ENCODE data around the gene PEX1. TPM values are rescaled to one million over a fixed set of nuclear protein-coding genes. Genes with fewer than 3 reads are reported as not detected.

The PEX1 gene
- polyA plus RNA-seq, 2 of the 4 experiments (the other 2 are of a cell fraction) = 8.8 to 23.2 TPM

DNA sequence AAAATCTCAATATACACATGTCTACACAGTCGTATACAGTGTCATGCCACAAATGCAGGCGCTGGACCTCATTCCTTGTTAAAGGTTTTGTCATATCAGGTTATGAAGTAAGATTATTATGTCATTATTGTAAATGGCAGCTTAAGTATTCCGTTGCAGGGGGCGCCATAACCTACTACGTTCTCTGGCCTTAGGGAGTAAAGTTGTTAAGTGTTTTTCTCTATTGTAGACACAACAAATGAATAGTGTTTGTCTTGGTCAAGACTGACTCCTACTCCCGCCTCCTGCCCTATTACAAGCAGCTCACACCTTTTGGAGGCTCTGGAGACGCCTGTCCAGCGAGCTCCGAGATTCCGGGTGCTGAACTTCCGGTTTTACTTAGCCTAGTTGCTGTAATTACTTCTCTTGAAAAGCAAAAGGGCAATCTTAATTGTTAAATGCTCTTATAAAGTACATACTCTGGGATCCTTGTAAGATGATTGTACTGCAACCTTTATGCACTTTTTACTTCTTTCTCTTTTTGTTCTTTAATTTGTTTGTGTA is 80.0 kb downstream of the PEX1 start:
- peak overlapping the region; percentile 98 to 100 for H3K27ac ChIP-seq

DNA sequence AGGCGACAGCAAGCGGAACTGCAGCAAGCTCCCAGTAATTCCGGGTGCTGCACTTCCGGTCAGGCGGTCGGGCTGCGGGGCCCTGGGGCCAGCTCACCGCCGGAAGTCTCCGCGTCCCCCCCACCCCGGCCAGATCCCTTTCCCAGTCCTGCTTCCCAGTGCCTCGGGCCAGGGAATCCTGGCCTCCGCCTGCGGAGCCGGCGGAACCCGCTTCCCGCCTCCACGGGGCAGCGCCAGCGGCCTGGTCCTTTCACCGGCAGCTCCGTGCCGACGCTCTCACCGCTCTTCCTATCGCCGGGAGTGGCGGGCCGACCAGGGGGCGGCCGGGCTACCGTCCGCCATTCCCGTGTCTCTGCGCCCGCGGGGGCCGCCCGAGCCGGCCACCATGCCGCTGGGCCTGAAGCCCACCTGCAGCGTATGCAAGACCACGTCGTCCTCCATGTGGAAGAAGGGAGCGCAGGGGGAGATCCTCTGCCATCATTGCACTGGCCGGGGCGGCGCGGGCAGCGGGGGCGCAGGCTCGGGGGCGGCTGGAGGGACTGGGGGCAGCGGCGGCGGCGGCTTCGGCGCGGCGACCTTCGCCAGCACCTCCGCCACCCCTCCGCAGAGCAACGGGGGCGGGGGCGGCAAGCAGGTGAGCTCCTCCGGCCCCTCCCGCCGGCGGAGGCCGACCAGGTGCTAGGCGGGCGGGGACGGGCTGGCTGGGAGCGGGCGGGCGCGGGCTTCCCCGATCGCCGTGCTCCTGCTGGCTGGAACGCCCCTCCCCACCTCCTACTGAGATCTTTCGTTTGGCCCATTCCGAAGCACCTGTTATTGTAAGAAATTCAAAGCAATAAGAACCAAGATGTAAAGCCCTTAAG is 80.7 kb downstream of the PEX1 start, which contains the start of gene GATAD1:
TSS of gene GATAD1 (plus strand) at position 138 of the 860 bp plus-strand sequence. CDS start at position 386, 248 bp downstream.
- FAIRE-seq (no peak), DNase-seq (ENCODE audit: low read depth in 1 of 2, low spot score in 1 of 2) (peak; percentile 92 to 94), ATAC-seq (peak; percentile 97 to 98)
- Histone ChIP-seq H3K4me3 (peak within 1 kb of the TSS; percentile 89), H3K4me1 (peaks cover 15% of the 10 kb centered on the region), H3K4me2 (peak within 1 kb of the TSS; percentile 93), H3K27ac (peak within 1 kb of the TSS; percentile 98 to 100), H3K9me3 (no peaks in the 10 kb centered on the region)
- WGBS (ENCODE audit: missing lambda C conversion rate) = 3% methylated on average over 37 of the region's 87 CpGs
- POLR2A ChIA-PET = interaction anchor here (0.6 to 2.4 kb wide), 11 partner anchors 11 to 618 kb away, joined by 3 to 25 read pairs (median 4); partner anchors contain the start of genes AKAP9, ANKIB1, CYP51A1 and KRIT1
- TF ChIP-seq MAZ (IDR thresholded peaks at IDR 0.05; ENCODE audit: borderline replicate concordance, low read depth, low read length) = no peak; the same call in 1 of the 2 replicates
- TF ChIP-seq PHF8 (IDR thresholded peaks at IDR 0.05; ENCODE audit: borderline replicate concordance, low read depth) = peak; percentile 91
- TF ChIP-seq, protein P1, sequence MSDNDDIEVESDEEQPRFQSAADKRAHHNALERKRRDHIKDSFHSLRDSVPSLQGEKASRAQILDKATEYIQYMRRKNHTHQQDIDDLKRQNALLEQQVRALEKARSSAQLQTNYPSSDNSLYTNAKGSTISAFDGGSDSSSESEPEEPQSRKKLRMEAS (IDR thresholded peaks at IDR 0.05) = peak; percentile 54
- TF ChIP-seq, protein P2, sequence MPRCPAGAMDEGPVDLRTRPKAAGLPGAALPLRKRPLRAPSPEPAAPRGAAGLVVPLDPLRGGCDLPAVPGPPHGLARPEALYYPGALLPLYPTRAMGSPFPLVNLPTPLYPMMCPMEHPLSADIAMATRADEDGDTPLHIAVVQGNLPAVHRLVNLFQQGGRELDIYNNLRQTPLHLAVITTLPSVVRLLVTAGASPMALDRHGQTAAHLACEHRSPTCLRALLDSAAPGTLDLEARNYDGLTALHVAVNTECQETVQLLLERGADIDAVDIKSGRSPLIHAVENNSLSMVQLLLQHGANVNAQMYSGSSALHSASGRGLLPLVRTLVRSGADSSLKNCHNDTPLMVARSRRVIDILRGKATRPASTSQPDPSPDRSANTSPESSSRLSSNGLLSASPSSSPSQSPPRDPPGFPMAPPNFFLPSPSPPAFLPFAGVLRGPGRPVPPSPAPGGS (IDR thresholded peaks at IDR 0.05) = peak; percentile 88; the same call in 2 of the 3 replicates
- 0 out of 2 replicates have a peak, but pooled peaks have one; percentile 57 for TF ChIP-seq TFCP2L1 (CRISPR knock-in tag; IDR thresholded peaks at IDR 0.05)
- peak; percentile 76 for TF ChIP-seq POLR2A (IDR thresholded peaks at IDR 0.05; ENCODE audit: low read length)
- 0 out of 2 replicates have a peak, but pooled peaks have one; percentile 30 for TF ChIP-seq TP53 (CRISPR knock-in tag; IDR thresholded peaks at IDR 0.05)
- no peak for TF ChIP-seq RNF2 (IDR thresholded peaks at IDR 0.05; ENCODE audit: borderline replicate concordance, low read depth)
- TF ChIP-seq, protein P3, sequence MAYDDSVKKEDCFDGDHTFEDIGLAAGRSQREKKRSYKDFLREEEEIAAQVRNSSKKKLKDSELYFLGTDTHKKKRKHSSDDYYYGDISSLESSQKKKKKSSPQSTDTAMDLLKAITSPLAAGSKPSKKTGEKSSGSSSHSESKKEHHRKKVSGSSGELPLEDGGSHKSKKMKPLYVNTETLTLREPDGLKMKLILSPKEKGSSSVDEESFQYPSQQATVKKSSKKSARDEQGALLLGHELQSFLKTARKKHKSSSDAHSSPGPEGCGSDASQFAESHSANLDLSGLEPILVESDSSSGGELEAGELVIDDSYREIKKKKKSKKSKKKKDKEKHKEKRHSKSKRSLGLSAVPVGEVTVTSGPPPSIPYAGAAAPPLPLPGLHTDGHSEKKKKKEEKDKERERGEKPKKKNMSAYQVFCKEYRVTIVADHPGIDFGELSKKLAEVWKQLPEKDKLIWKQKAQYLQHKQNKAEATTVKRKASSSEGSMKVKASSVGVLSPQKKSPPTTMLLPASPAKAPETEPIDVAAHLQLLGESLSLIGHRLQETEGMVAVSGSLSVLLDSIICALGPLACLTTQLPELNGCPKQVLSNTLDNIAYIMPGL (CRISPR knock-in tag; IDR thresholded peaks at IDR 0.05; ENCODE audit: borderline replicate concordance) = peak; percentile 80; the same call in 1 of the 2 replicates
- TF ChIP-seq EP300 (IDR thresholded peaks at IDR 0.05) = no peak
- peak; percentile 82 to 88 for TF ChIP-seq JUN (IDR thresholded peaks at IDR 0.05)
- TF ChIP-seq, protein P4, sequence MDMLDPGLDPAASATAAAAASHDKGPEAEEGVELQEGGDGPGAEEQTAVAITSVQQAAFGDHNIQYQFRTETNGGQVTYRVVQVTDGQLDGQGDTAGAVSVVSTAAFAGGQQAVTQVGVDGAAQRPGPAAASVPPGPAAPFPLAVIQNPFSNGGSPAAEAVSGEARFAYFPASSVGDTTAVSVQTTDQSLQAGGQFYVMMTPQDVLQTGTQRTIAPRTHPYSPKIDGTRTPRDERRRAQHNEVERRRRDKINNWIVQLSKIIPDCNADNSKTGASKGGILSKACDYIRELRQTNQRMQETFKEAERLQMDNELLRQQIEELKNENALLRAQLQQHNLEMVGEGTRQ (IDR thresholded peaks at IDR 0.05) = peak; percentile 52
- CTCF ChIA-PET = interaction anchor here (0.7 to 4.7 kb wide), 39 partner anchors 10 to 1395 kb away, joined by 3 to 98 read pairs (median 4); partner anchors contain the start of genes ANKIB1, KRIT1, LRRD1 and MTERF1

More for the DNA sequence above, 80.0 kb downstream of the PEX1 start:
- ATAC-seq (peak; percentile 60 to 67), FAIRE-seq (no peak), DNase-seq (ENCODE audit: low read depth in 1 of 2, low spot score in 1 of 2) (peak; percentile 42 to 82)
- POLR2A ChIA-PET = interaction anchor here (2.2 to 2.4 kb wide), 2 partner anchors 80 to 202 kb away, joined by 14 to 25 read pairs; partner anchors contain the start of genes ANKIB1, KRIT1, PEX1 and RBM48
- Histone ChIP-seq H3K4me2 (peak overlapping the region; percentile 93), H3K9me3 (no peaks in the 10 kb centered on the region), H3K4me1 (peaks cover 15% of the 10 kb centered on the region), H3K4me3 (peak overlapping the region; percentile 89)
- under 1% methylated on average over 11 of the region's 11 CpGs for WGBS (ENCODE audit: missing lambda C conversion rate)
- CTCF ChIA-PET = interaction anchor here (0.6 to 4.7 kb wide), 17 partner anchors 10 to 618 kb away, joined by 3 to 98 read pairs (median 8); partner anchors contain the start of gene LRRD1
- TF ChIP-seq, protein P1 (IDR thresholded peaks at IDR 0.05) = no peak
- TF ChIP-seq MYC (IDR thresholded peaks at IDR 0.05; ENCODE audit: borderline replicate concordance, low read length) (no peak), CEBPB (IDR thresholded peaks at IDR 0.05) (peak in 1 of 2 experiments; percentile 9; a peak in 1 of 4 replicates), FOSL2 (IDR thresholded peaks at IDR 0.05) (no peak), FOSL2 (CRISPR knock-in tag; IDR thresholded peaks at IDR 0.05) (no peak)
- TF ChIP-seq, protein P5, sequence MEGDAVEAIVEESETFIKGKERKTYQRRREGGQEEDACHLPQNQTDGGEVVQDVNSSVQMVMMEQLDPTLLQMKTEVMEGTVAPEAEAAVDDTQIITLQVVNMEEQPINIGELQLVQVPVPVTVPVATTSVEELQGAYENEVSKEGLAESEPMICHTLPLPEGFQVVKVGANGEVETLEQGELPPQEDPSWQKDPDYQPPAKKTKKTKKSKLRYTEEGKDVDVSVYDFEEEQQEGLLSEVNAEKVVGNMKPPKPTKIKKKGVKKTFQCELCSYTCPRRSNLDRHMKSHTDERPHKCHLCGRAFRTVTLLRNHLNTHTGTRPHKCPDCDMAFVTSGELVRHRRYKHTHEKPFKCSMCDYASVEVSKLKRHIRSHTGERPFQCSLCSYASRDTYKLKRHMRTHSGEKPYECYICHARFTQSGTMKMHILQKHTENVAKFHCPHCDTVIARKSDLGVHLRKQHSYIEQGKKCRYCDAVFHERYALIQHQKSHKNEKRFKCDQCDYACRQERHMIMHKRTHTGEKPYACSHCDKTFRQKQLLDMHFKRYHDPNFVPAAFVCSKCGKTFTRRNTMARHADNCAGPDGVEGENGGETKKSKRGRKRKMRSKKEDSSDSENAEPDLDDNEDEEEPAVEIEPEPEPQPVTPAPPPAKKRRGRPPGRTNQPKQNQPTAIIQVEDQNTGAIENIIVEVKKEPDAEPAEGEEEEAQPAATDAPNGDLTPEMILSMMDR (IDR thresholded peaks at IDR 0.05) = peak; percentile 66

Measured in A549 (cell line).